Astrocyte of the cerebellum (primary cell): ENCODE data around the gene C2orf72.

Experiments
- DNase-seq: peaks from one replicate; pipeline ENCODE4 v3.0.0-alpha.2; 2011; ENCODE audit warnings: low read depth
- H3K4me3 ChIP-seq: 2 replicates; pipeline ENCODE4 v1.5.1; 2011; ENCODE audit warnings: mild to moderate bottlenecking, low read depth, low read length, moderate library complexity
- in situ Hi-C: cut with HindIII; loops from 2 replicates; pipeline ENCODE4 v1.10.0; 2017; ENCODE audit warnings: low sequenced_read_pairs
- TF ChIP-seq, protein P1 (sequence below): IDR thresholded peaks from 2 replicates; pipeline ENCODE4 v1.5.1; 2012; ENCODE audit warnings: low read length, low read depth, moderate library complexity, mild to moderate bottlenecking; ENCODE audit errors: missing control alignments

The C2orf72 gene

DNA sequence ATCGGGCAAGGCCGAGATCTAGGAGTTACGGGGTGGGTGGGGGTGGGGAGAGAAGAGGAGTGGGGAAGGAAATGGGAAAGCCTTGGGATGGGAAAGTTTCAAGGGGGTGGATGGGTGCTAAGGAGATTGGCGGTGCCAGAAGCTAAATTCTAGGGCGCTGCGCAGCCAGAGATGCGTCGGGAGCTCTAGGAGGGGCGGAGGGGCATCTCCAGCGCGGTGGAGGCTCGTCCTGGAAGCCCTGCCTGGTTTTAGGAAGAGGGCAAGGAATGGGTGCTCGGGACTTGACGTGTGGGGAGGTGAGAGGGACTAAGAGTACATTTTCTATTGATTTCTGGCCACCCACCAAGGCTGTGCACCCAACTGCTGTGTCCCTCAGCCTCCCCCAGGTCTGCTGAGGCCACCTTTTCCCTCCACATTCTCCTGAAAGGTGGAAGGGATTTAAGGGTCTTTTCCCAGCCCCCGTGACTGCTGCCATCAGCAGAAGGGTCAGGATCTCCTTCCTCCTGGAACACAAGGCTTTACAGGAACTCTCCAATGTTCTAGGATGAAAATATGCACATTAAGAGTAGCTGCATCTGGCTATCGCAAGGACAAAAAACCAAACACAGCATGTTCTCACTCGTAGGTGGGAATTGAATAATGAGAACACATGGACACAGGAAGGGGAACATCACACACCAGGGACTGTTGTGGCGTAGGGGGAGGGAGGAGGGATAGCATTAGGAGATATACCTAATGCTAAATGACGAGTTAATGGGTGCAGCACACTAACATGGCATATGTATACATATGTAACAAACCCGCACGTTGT is 1.4 kb downstream of the C2orf72 start:
- in situ Hi-C loops: no loop called here
- TF ChIP-seq, protein P1, sequence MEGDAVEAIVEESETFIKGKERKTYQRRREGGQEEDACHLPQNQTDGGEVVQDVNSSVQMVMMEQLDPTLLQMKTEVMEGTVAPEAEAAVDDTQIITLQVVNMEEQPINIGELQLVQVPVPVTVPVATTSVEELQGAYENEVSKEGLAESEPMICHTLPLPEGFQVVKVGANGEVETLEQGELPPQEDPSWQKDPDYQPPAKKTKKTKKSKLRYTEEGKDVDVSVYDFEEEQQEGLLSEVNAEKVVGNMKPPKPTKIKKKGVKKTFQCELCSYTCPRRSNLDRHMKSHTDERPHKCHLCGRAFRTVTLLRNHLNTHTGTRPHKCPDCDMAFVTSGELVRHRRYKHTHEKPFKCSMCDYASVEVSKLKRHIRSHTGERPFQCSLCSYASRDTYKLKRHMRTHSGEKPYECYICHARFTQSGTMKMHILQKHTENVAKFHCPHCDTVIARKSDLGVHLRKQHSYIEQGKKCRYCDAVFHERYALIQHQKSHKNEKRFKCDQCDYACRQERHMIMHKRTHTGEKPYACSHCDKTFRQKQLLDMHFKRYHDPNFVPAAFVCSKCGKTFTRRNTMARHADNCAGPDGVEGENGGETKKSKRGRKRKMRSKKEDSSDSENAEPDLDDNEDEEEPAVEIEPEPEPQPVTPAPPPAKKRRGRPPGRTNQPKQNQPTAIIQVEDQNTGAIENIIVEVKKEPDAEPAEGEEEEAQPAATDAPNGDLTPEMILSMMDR: no peak
- DNase-seq: no peak
- H3K4me3 ChIP-seq: no peak overlapping the region

DNA sequence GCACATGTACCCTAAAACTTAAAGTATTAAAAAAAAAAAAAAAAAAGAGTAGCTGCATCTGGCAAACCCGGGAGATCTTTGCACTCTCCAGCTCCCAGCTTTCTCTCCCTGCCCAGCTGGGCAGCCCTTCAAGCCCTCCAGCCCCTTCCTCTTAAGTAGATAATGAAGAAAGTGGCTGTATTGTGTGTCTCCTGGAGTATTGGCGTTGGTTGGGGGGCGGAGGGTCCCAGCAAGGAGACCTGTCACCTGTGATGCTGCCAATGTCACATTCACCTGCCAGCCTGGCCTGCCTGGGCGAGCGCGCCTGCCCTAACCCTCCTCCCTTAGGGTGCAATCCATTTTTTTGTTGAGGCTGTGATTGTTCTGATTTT is 2.0 kb downstream of the C2orf72 start:
- TF ChIP-seq, protein P1: no peak
- in situ Hi-C loops: no loop called here
- H3K4me3 ChIP-seq: no peak overlapping the region
- DNase-seq: no peak

DNA sequence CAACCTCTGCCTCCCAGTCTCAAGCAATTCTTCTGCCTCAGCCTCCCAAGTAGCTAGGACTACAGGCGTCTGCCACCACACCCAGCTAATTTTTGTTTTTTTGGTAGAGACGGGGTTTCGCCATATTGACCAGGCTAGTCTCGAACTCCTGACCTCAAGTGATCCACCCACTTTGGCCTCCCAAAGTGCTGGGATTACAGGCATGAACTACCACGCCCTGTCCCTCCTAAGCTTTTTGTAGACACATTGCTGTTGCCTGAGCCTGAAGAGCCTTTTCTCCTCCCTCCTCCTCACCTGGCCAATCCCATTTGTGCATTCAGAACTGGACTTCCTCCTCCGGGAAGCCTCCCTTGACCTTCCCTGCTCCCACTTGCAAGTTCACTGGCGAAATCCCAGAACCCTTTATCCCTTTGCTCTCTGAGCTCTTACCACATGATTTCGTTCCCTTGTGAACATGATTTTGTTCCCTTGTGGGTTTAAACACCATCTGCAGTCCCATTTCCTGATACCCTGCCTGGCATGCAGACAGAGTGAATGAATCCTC is 2.6 kb downstream of the C2orf72 start:
- TF ChIP-seq, protein P1: no peak
- in situ Hi-C loops: no loop called here
- no peak overlapping the region for H3K4me3 ChIP-seq
- DNase-seq: no peak

DNA sequence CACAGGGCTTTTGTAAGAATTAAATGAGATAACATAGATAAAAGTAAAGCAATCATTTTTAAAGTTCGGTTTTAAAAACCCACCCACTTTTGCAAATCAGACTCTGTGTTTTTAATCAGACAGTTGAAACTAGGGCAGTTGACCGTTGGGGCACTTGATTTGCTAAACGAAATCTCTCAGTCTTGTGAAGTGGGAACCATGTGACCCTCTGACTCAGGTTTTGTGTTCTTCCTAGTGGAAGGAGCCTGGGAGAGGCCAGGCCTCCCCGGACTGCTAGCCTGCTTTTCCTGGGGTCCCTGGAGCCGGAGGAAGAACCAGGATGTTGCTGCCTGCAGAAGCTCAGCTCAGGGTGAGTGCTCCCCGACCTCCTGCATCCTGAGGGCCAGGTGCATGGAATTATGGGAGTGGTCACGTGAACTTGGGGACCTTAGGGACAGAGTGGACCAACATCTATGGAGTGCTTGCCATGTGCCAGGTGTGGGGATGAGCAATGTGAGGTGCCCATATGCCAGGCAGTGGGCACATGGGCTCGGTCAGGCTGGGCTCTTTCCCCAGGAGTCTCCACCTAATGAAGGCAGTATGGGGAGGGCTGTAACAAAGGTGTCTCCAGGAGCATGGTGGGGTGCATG is 3.9 kb downstream of the C2orf72 start:
- H3K4me3 ChIP-seq: no peak overlapping the region
- no peak for DNase-seq
- TF ChIP-seq, protein P1: no peak
- in situ Hi-C loops: no loop called here

DNA sequence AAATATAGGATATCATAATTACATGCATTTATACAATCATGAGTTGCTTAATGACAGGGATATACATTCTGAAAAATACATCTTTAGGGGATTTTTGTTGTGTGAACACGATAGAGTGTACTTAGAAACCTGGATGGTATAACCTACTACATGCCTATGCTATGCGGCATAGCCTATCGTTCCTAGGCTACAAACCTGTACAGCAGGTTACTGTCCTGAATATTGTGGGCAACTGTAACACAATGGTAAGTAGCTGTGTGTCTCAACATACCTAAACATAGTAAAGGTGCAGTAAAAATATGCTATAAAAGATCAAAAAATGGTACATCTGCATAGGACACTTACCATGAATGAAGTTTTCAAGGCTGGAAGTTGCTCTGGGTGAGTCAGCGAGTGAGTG is 6.5 kb downstream of the C2orf72 start:
- in situ Hi-C loops: no loop called here
- TF ChIP-seq, protein P1: no peak
- no peak overlapping the region for H3K4me3 ChIP-seq
- no peak for DNase-seq

DNA sequence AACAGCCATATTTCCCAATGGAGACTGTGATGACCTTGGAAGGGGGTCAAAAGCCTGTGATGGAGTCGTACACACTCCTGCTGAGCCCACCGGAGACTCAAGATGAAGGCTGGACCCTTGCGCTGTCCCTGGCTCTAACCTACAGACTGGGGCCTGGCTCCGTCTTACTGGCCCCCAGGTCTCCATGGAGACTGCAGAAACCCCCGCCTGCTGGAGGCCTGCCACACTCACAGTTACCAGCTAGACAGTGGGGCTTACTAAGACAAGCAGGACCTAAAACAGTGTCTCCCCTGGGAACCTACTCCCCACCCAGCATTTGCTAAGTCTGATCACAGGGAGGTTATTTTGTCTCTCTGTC is 9.6 kb downstream of the C2orf72 start:
- in situ Hi-C loops: no loop called here
- DNase-seq: no peak
- no peak overlapping the region for H3K4me3 ChIP-seq
- TF ChIP-seq, protein P1: no peak
